Spinal cord (tissue), 10 donors: ENCODE measurements around the gene RIPK4. TPM values are rescaled to one million over a fixed set of nuclear protein-coding genes. Genes with fewer than 3 reads are reported as not detected.

ENCODE experiments used
- DNase-seq, 6 donors: peaks; one replicate each; pipeline versions ENCODE4 v3.0.0 to v3.0.0-alpha.2; 2013 to 2015; ENCODE audit warnings: low spot score in 6 of 6, low read depth in 4 of 6
- H3K27ac ChIP-seq: one replicate; pipeline ENCODE4 v1.5.1; 2013; ENCODE audit warnings: low read depth, low read length, control low read depth
- H3K27me3 ChIP-seq: one replicate; pipeline ENCODE4 v1.6.1; 2013; ENCODE audit warnings: low read length; ENCODE audit not compliant: control insufficient read depth, insufficient read depth
- H3K36me3 ChIP-seq: one replicate; pipeline ENCODE4 v1.6.1; 2013; ENCODE audit warnings: low read length; ENCODE audit not compliant: control insufficient read depth, insufficient read depth
- H3K4me1 ChIP-seq: one replicate; pipeline ENCODE4 v1.6.1; 2013; ENCODE audit warnings: low read length; ENCODE audit not compliant: control insufficient read depth, insufficient read depth
- H3K4me3 ChIP-seq: one replicate; pipeline ENCODE4 v1.5.1; 2013; ENCODE audit warnings: low read depth, low read length, control low read depth
- H3K9me3 ChIP-seq: one replicate; pipeline ENCODE4 v1.6.1; 2013; ENCODE audit warnings: low read length; ENCODE audit not compliant: control insufficient read depth, insufficient read depth
- WGBS: methylation state at CpG from one replicate; pipeline ENCODE4 v1.1.5; 2013; ENCODE audit warnings: missing lambda C conversion rate; ENCODE audit not compliant: insufficient coverage; 5-methylcytosine and 5-hydroxymethylcytosine counted together
- polyA plus RNA-seq, 2 donors: library from polyadenylated mRNA; unstranded; fragments of 120-200 nt; gene quantifications; one replicate each; pipeline ENCODE4 v1.2.1, GENCODE V29; 2013; ENCODE audit not compliant: insufficient read length in 2 of 2
- total RNA-seq, 2 donors: library from RNA; depleted of rRNA in 1 of 2; stranded (reverse); fragments of 120-200 nt in 1 of 2; fragments of >200 nt in 1 of 2; gene quantifications; one replicate each; pipeline versions ENCODE4 v1.2.3 to v1.2.4, GENCODE V29; 2013 to 2014
- donor health status: healthy.

RIPK4 gene
- total and polyA plus RNA-seq, 4 donors, result 0.10 to 0.11 (median 0.11) TPM; not detected in 1

DNA sequence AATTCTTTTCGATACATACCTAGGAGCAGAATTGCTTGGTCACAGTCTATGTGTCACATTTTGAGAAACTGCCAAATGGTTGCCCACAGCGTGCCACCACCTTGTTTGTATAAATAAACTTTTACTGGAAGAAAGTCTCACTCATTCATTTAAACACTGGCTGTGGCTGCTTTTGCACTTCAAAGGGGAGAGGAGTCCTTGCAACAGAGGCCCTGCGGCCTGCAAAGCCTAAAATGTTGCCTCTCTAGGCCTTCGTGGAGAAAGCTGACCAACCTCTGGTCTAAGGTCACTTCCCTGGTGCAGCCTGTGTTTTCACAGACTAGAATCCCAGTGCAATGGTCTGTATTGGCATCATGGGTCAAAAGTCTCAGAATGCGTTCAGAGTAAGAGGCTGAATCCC is 8.3 kb downstream of the RIPK4 start:
- Histone ChIP-seq H3K9me3 (no peaks in the 10 kb centered on the region), H3K4me3 (no peak overlapping the region), H3K27me3 (peaks cover 43% of the 10 kb centered on the region), H3K27ac (no peak overlapping the region), H3K4me1 (peaks cover 25% of the 10 kb centered on the region), H3K36me3 (no peaks in the 10 kb centered on the region)
- WGBS, result 77% methylated on average over 5 of the region's 5 CpGs
- DNase-seq, result no peak

GRCh38 chr21:41755934-41756773 is 10.7 kb downstream of the RIPK4 start:
- H3K4me3 ChIP-seq, result no peak overlapping the region
- peaks cover 19% of the 10 kb centered on the region for H3K4me1 ChIP-seq
- no peak overlapping the region for H3K27ac ChIP-seq
- H3K27me3 ChIP-seq, result peaks cover 19% of the 10 kb centered on the region
- H3K36me3 ChIP-seq, result no peaks in the 10 kb centered on the region
- no peak for DNase-seq
- H3K9me3 ChIP-seq, result no peaks in the 10 kb centered on the region
- 96% methylated on average over 33 of the region's 33 CpGs for WGBS

DNA sequence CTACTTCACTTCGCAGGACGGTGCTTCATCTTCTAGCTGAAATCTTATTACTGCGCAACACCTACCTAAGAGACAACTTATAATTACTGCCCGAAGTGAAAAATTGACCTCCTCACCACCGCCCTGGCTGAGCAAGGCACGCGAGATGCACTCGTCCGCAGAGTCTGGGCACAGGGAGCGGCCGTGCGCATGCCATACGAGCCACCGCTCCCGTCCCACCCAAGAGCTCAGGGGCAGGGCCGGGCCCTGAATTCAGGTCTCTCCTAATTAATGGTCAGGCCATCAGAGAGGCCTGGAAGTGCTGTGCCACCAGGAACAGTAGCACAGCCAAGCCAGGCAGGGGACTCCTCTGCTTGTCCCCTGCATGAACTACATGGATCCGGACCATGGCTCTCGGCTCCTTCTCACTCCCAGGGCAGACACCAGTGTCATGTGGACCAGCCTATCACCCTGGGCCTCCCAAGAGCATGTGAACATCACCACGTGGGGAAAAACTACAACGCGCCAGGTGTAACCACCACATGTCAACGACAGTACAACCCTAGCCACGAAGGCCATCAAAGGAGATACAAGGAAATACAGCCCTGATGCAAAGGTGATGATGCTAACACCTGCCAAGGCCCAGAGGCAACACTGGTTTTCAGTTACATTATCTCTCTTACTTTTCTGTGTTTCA is 11.5 kb downstream of the RIPK4 start:
- Histone ChIP-seq H3K36me3 (no peaks in the 10 kb centered on the region), H3K27me3 (peaks cover 13% of the 10 kb centered on the region), H3K27ac (no peak overlapping the region), H3K4me3 (no peak overlapping the region), H3K4me1 (peaks cover 15% of the 10 kb centered on the region), H3K9me3 (no peaks in the 10 kb centered on the region)
- 94% methylated on average over 22 of the region's 23 CpGs for WGBS
- no peak for DNase-seq

DNA sequence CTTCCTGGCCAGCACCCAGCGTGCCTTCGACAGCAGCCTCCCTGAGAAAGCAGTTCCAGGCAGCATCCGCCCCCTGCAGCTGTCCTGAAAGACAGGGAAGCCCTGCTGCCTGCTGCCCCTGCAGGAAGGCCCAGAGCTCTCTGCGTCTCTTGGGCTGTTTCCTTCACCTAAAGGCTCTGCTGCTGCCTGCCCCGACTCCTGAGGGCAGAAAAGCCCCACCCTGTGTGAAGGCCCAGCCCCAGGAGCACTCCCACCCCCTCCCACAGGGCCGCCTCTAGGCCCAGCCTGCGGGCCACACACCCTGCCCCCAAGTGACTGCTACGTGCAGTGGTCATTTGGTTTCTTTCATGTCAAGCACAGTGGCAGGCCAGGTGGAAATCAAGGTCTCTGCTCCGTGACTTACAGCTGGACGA is 12.4 kb downstream of the RIPK4 start:
- H3K4me3 ChIP-seq, result no peak overlapping the region
- 40% methylated on average over 10 of the region's 10 CpGs for WGBS
- no peaks in the 10 kb centered on the region for H3K9me3 ChIP-seq
- peaks cover 5% of the 10 kb centered on the region for H3K27me3 ChIP-seq
- DNase-seq, result no peak
- no peaks in the 10 kb centered on the region for H3K36me3 ChIP-seq
- H3K4me1 ChIP-seq, result peaks cover 15% of the 10 kb centered on the region
- H3K27ac ChIP-seq, result no peak overlapping the region

- Histone ChIP-seq H3K4me3 (no peak overlapping the region), H3K27me3 (peaks cover 2% of the 10 kb centered on the region), H3K9me3 (no peaks in the 10 kb centered on the region), H3K36me3 (no peaks in the 10 kb centered on the region), H3K27ac (no peak overlapping the region), H3K4me1 (peaks cover 15% of the 10 kb centered on the region)
- DNase-seq, result no peak
- 51% methylated on average over 12 of the region's 16 CpGs for WGBS
Measured at GRCh38 chr21:41753006-41753898, 13.6 kb downstream of the RIPK4 start.

- Histone ChIP-seq H3K4me1 (peaks cover 15% of the 10 kb centered on the region), H3K27ac (no peak overlapping the region), H3K4me3 (no peak overlapping the region), H3K9me3 (no peaks in the 10 kb centered on the region), H3K36me3 (no peaks in the 10 kb centered on the region), H3K27me3 (peaks cover 2% of the 10 kb centered on the region)
- 73% methylated on average over 11 of the region's 13 CpGs for WGBS
- DNase-seq, result no peak
Measured at GRCh38 chr21:41752231-41752681, 14.6 kb downstream of the RIPK4 start.

- peaks cover 15% of the 10 kb centered on the region for H3K4me1 ChIP-seq
- H3K36me3 ChIP-seq, result no peaks in the 10 kb centered on the region
- WGBS, result 74% methylated on average over 10 of the region's 12 CpGs
- no peak overlapping the region for H3K4me3 ChIP-seq
- H3K27ac ChIP-seq, result no peak overlapping the region
- no peak for DNase-seq
- peaks cover 2% of the 10 kb centered on the region for H3K27me3 ChIP-seq
- H3K9me3 ChIP-seq, result no peaks in the 10 kb centered on the region
Measured at GRCh38 chr21:41751611-41752011, 15.2 kb downstream of the RIPK4 start.

DNA sequence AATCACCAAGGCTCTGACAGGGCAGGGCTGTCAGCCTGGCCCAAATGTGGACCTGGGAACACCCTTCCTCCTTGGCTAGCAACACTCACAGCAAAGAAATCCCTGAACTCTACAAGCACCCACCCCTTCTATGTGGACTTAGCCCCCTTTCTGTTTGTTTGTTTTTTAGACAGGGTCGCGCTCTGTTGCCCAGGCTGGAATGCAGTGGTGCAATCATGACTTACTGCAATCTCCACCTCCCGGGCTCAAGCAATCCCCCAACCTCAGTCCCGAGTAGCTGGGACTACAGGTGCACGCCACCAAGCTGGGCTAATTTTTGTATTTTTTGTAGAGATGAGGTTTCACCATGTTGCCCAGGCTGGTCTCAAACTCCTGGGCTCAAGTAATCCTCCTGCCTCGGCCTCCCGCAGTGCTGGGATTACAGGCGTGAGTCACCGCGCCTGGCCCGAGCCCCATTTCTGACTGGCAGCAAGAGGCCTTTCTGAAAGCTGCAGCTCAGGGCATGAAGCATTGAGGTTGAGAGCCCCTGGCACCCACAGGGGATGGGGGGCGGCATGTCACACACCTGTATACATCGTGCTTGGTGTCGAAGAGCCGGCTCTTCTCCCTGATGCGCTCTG is 16.2 kb downstream of the RIPK4 start:
- 93% methylated on average over 11 of the region's 16 CpGs for WGBS
- no peak for DNase-seq
- H3K4me1 ChIP-seq, result peaks cover 18% of the 10 kb centered on the region
- peaks cover 2% of the 10 kb centered on the region for H3K27me3 ChIP-seq
- H3K36me3 ChIP-seq, result no peaks in the 10 kb centered on the region
- no peaks in the 10 kb centered on the region for H3K9me3 ChIP-seq
- no peak overlapping the region for H3K4me3 ChIP-seq
- H3K27ac ChIP-seq, result no peak overlapping the region

DNA sequence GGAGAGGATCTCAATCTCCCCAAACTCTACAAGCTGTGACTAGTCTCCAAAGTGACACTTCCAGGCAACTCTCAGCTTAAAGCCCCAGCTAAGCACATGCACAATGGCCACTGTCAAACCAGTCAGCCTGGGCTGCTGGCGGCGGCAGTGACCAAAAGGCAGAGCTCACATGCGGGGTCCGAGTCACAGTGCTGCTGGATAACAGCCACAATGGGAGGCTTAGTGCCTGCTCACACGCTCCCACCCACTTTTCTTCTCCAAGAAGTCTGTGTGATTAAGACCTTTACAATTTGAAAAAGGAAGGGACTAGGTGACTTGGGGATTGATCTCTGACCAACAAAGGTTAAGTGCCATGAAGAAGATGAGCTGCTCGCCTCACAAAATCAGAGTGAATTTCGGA is 16.8 kb downstream of the RIPK4 start:
- Histone ChIP-seq H3K9me3 (no peaks in the 10 kb centered on the region), H3K27ac (no peak overlapping the region), H3K4me1 (peaks cover 19% of the 10 kb centered on the region), H3K36me3 (no peaks in the 10 kb centered on the region), H3K4me3 (no peak overlapping the region), H3K27me3 (peaks cover 3% of the 10 kb centered on the region)
- no peak for DNase-seq
- 51% methylated on average over 4 of the region's 7 CpGs for WGBS
